IMR-90 (cell line): Measurements from ENCODE around the gene NUP58. TPM values are rescaled to one million over a fixed set of nuclear protein-coding genes. Genes with fewer than 3 reads are reported as not detected.

ENCODE experiments used
- ATAC-seq: fragments of 200-7000 bp; cut with Tn5 transposase; 2 replicates; pipeline ENCODE4 v1.9.1; 2020; ENCODE audit warnings: low read depth, mild to moderate bottlenecking, moderate library complexity
- BruUV-seq: library from RNA; stranded (reverse); fragments of 400-500 nt; replicated peaks from 2 replicates; lab custom pipeline; 2021; lab: Mats Ljungman, UMichigan
- CTCF ChIA-PET: fragments of 300-600 bp; formaldehyde crosslinking; extraction: SDS; loops from one replicate; lab custom pipeline; 2021; ENCODE audit warnings: antibody characterized with exemption; lab: Yijun Ruan, JAX
- POLR2A ChIA-PET: fragments of 300-600 bp; sonication (Branson Sonifier 250); formaldehyde crosslinking; loops from one replicate; lab custom pipeline; 2022; ENCODE audit warnings: antibody characterized with exemption; ENCODE audit not compliant: unreplicated experiment; lab: Charles Lee
- DNase-seq: peaks from one replicate; pipeline ENCODE4 v3.0.0; 2013
- H2AFZ ChIP-seq: replicated peaks from 2 replicates; pipeline ENCODE3; 2013; ENCODE audit warnings: low read length, mild to moderate bottlenecking; ENCODE audit not compliant: poor library complexity
- H2AK5ac ChIP-seq: 2 replicates; pipeline ENCODE4 v1.6.1; 2013; ENCODE audit warnings: low read depth, low read length, inconsistent platforms
- H2AK9ac ChIP-seq: replicated peaks from 2 replicates; pipeline ENCODE3; 2013; ENCODE audit warnings: mild to moderate bottlenecking, low read depth, low read length, moderate library complexity; ENCODE audit not compliant: poor library complexity
- H2BK120ac ChIP-seq: 2 replicates; pipeline ENCODE4 v1.6.1; 2013; ENCODE audit warnings: low read depth, low read length, inconsistent platforms
- H2BK15ac ChIP-seq: 3 replicates; pipeline ENCODE4 v1.6.1; 2013; ENCODE audit warnings: low read depth, low read length, inconsistent platforms
- H2BK20ac ChIP-seq: 2 replicates; pipeline ENCODE4 v1.6.1; 2013; ENCODE audit warnings: low read depth, mild to moderate bottlenecking, inconsistent platforms, low read length, moderate library complexity
- H2BK5ac ChIP-seq: 2 replicates; pipeline ENCODE4 v1.6.1; 2013; ENCODE audit warnings: mild to moderate bottlenecking, low read depth, low read length, inconsistent platforms; ENCODE audit not compliant: poor library complexity, severe bottlenecking
- H3K14ac ChIP-seq: replicated peaks from 2 replicates; pipeline ENCODE4 v1.6.1; 2013; ENCODE audit warnings: low read depth, low read length, inconsistent platforms
- H3K18ac ChIP-seq: 2 replicates; pipeline ENCODE4 v1.6.1; 2013; ENCODE audit warnings: low read depth, low read length, control low read depth
- H3K23ac ChIP-seq: 2 replicates; pipeline ENCODE4 v1.6.1; 2013; ENCODE audit warnings: low read depth, low read length, inconsistent platforms
- H3K27ac ChIP-seq: 2 replicates; pipeline ENCODE4 v1.5.1; 2013; ENCODE audit warnings: mild to moderate bottlenecking, control low read depth, low read length; ENCODE audit not compliant: insufficient read depth
- H3K27me3 ChIP-seq: 2 replicates; pipeline ENCODE4 v1.6.1; 2013; ENCODE audit warnings: low read length; ENCODE audit not compliant: control insufficient read depth, insufficient read depth
- H3K36me3 ChIP-seq: 2 replicates; pipeline ENCODE4 v1.6.1; 2013; ENCODE audit warnings: low read length, mixed read lengths; ENCODE audit not compliant: control insufficient read depth, insufficient read depth
- H3K4ac ChIP-seq: 2 replicates; pipeline ENCODE4 v1.6.1; 2013; ENCODE audit warnings: low read depth, low read length, inconsistent platforms
- H3K4me1 ChIP-seq: 2 replicates; pipeline ENCODE4 v1.6.1; 2013; ENCODE audit warnings: low read length, mixed read lengths; ENCODE audit not compliant: control insufficient read depth, insufficient read depth
- H3K4me2 ChIP-seq: 2 replicates; pipeline ENCODE4 v1.6.1; 2013; ENCODE audit warnings: low read depth, mild to moderate bottlenecking, control low read depth, low read length, moderate library complexity
- H3K4me3 ChIP-seq: 2 replicates; pipeline ENCODE4 v1.5.1; 2013; ENCODE audit warnings: low read depth, mild to moderate bottlenecking, control low read depth, low read length, moderate library complexity; ENCODE audit not compliant: insufficient read depth
- H3K56ac ChIP-seq: 2 replicates; pipeline ENCODE4 v1.6.1; 2013; ENCODE audit warnings: low read length, inconsistent platforms; ENCODE audit not compliant: insufficient read depth; ENCODE audit errors: extremely low read depth
- H3K79me1 ChIP-seq, 2 experiments: 2 replicates each; pipeline ENCODE4 v1.6.1; 2013; ENCODE audit warnings: low read length in 2 of 2, inconsistent platforms in 1 of 2, low read depth in 1 of 2
- H3K9ac ChIP-seq: 2 replicates; pipeline ENCODE4 v1.6.1; 2013; ENCODE audit warnings: low read depth, low read length, control low read depth
- H3K9me1 ChIP-seq: 2 replicates; pipeline ENCODE4 v1.6.1; 2013; ENCODE audit warnings: low read length, inconsistent platforms; ENCODE audit not compliant: insufficient read depth
- H3K9me3 ChIP-seq: 2 replicates; pipeline ENCODE4 v1.6.1; 2013; ENCODE audit warnings: low read length; ENCODE audit not compliant: control insufficient read depth, insufficient read depth
- H4K20me1 ChIP-seq: 2 replicates; pipeline ENCODE4 v1.6.1; 2013; ENCODE audit warnings: low read length, inconsistent platforms; ENCODE audit not compliant: insufficient read depth
- H4K5ac ChIP-seq: 2 replicates; pipeline ENCODE4 v1.6.1; 2013; ENCODE audit warnings: mild to moderate bottlenecking, low read depth, low read length, control low read depth
- H4K8ac ChIP-seq, 2 experiments: 2 replicates each; pipeline ENCODE4 v1.6.1; 2013; ENCODE audit warnings: low read depth in 2 of 2, low read length in 2 of 2, control low read depth in 1 of 2, inconsistent platforms in 1 of 2
- H4K91ac ChIP-seq: 2 replicates; pipeline ENCODE4 v1.6.1; 2013; ENCODE audit warnings: low read depth, low read length, inconsistent platforms; ENCODE audit not compliant: insufficient read depth
- BHLHE40 ChIP-seq: fragments of 150-350 bp; IDR thresholded peaks from 2 replicates; pipeline ENCODE4 v1.6.1; 2016; ENCODE audit warnings: mild to moderate bottlenecking, low read depth, low read length
- CEBPB ChIP-seq: IDR thresholded peaks from 2 replicates; pipeline ENCODE4 v1.6.1; 2012; ENCODE audit warnings: low read depth, low read length, improper control_type of control experiment
- CHD1 ChIP-seq: IDR thresholded peaks from 2 replicates; pipeline ENCODE4 v1.6.1; 2012; ENCODE audit warnings: low read depth, low read length, improper control_type of control experiment
- FOS ChIP-seq: fragments of 150-350 bp; IDR thresholded peaks from 2 replicates; pipeline ENCODE4 v1.6.1; 2016; ENCODE audit warnings: low read depth, low read length
- MAFK ChIP-seq: IDR thresholded peaks from 2 replicates; pipeline ENCODE4 v1.6.1; 2012; ENCODE audit warnings: low read depth, low read length, improper control_type of control experiment
- MAZ ChIP-seq: IDR thresholded peaks from 2 replicates; pipeline ENCODE4 v1.6.1; 2012; ENCODE audit warnings: low read depth, mild to moderate bottlenecking, low read length, improper control_type of control experiment, moderate library complexity, borderline replicate concordance
- MXI1 ChIP-seq: IDR thresholded peaks from 2 replicates; pipeline ENCODE4 v1.6.1; 2012; ENCODE audit warnings: low read depth, mild to moderate bottlenecking, low read length, moderate library complexity, borderline replicate concordance
- NFE2L2 ChIP-seq: fragments of 150-350 bp; IDR thresholded peaks from 2 replicates; pipeline ENCODE4 v1.6.1; 2016; ENCODE audit warnings: low read depth, mild to moderate bottlenecking, low read length
- POLR2A ChIP-seq: IDR thresholded peaks from 2 replicates; pipeline ENCODE4 v1.6.1; 2012; ENCODE audit warnings: mild to moderate bottlenecking, low read depth, low read length
- RAD21 ChIP-seq: IDR thresholded peaks from 2 replicates; pipeline ENCODE4 v1.6.1; 2012; ENCODE audit warnings: low read length, improper control_type of control experiment
- RCOR1 ChIP-seq: IDR thresholded peaks from 2 replicates; pipeline ENCODE4 v1.6.1; 2012; ENCODE audit warnings: mild to moderate bottlenecking, low read length, improper control_type of control experiment; ENCODE audit not compliant: insufficient replicate concordance
- RFX5 ChIP-seq: IDR thresholded peaks from 2 replicates; pipeline ENCODE4 v1.8.0; 2012; ENCODE audit warnings: low read depth, mild to moderate bottlenecking, low read length, moderate library complexity
- SMC3 ChIP-seq: fragments of 150-350 bp; IDR thresholded peaks from 2 replicates; pipeline ENCODE4 v1.6.1; 2016; ENCODE audit warnings: low read depth, mild to moderate bottlenecking, antibody characterized with exemption, low read length, moderate library complexity
- WGBS, 2 experiments: methylation state at CpG; one replicate each; pipeline versions ENCODE4 v1.1.5 to v1.1.7; 2013; ENCODE audit warnings: missing lambda C conversion rate in 2 of 2; ENCODE audit not compliant: insufficient read length in 1 of 2; ENCODE audit errors: extremely low coverage in 2 of 2; 5-methylcytosine and 5-hydroxymethylcytosine counted together
- dilution Hi-C: fragments of 300-500 bp; cut with HindIII; formaldehyde crosslinking; loops from one replicate; pipeline ENCODE4 v1.14.3; 2018; ENCODE audit warnings: low sequenced_read_pairs; ENCODE audit not compliant: unreplicated experiment
- in situ Hi-C: fragments of 300-500 bp; cut with MboI; formaldehyde crosslinking; loops from 3 replicates; pipeline ENCODE4 v1.14.3; 2019; ENCODE audit warnings: low sequenced_read_pairs, inconsistent platforms, mixed read lengths
- intact Hi-C: fragments of 100-400 bp; cut with micrococcal nuclease; formaldehyde crosslinking; loops from 2 replicates; pipeline ENCODE4 v1.10.0; 2022
- polyA plus RNA-seq, 3 experiments: library from polyadenylated mRNA; depleted of rRNA; stranded (reverse); fragments of >200 nt; gene quantifications; 2 replicates each; pipeline ENCODE4 v1.2.3, GENCODE V29; 2012; ENCODE audit warnings: low replicate concordance in 1 of 3
- total RNA-seq: library from RNA; depleted of rRNA; stranded (reverse); fragments of >200 nt; gene quantifications from 2 replicates; pipeline ENCODE4 v1.2.3, GENCODE V29; 2012
- TF ChIP-seq, protein P1 (sequence below): fragments of 150-350 bp; IDR thresholded peaks from 2 replicates; pipeline ENCODE4 v1.6.1; 2016; ENCODE audit warnings: low read depth, mild to moderate bottlenecking, low read length, moderate library complexity, borderline replicate concordance
- TF ChIP-seq, protein P2 (sequence below): conservative IDR thresholded peaks from 2 replicates; pipeline ENCODE4 v1.5.1; 2012; ENCODE audit warnings: mild to moderate bottlenecking, low read depth, low read length, improper control_type of control experiment
- TF ChIP-seq, protein P3 (sequence below): fragments of 150-350 bp; IDR thresholded peaks from 2 replicates; pipeline ENCODE4 v1.6.1; 2017; ENCODE audit warnings: mild to moderate bottlenecking, antibody characterized with exemption, low read length, low read depth

The NUP58 gene
- total and polyA plus RNA-seq, 2 of the 4 experiments (the other 2 are of a cell fraction) = 29.7 to 50.7 TPM

GRCh38 chr13:25380741-25381324, 79.4 kb downstream of the NUP58 start:
- Histone ChIP-seq H3K14ac (no peak overlapping the region), H3K27me3 (peaks cover 3% of the 10 kb centered on the region), H4K91ac (no peak overlapping the region), H4K20me1 (no peaks in the 10 kb centered on the region), H3K4me1 (no peaks in the 10 kb centered on the region), H2BK20ac (no peak overlapping the region), H3K79me1 (no peaks in the 10 kb centered on the region), H3K4ac (no peak overlapping the region), H3K9me3 (no peaks in the 10 kb centered on the region), H3K36me3 (no peaks in the 10 kb centered on the region), H2AK5ac (no peak overlapping the region), H2BK120ac (no peak overlapping the region), H3K23ac (no peak overlapping the region), H2AK9ac (no peak overlapping the region), H3K4me2 (no peak overlapping the region), H2BK5ac (no peak overlapping the region), H3K9me1 (no peaks in the 10 kb centered on the region), H3K56ac (no peak overlapping the region), H3K4me3 (no peak overlapping the region), H3K18ac (no peak overlapping the region), H2AFZ (no peak overlapping the region), H3K9ac (no peak overlapping the region), H2BK15ac (no peak overlapping the region), H4K8ac (no peak overlapping the region), H3K27ac (no peak overlapping the region), H4K5ac (no peak overlapping the region)
- in situ Hi-C loops = loop anchor here (25.0 kb wide), 1 partner anchor 294 kb away; the partner anchor contains the start of gene PABPC3
- BruUV-seq = no TSS peak
- TF ChIP-seq FOS = no peak
- TF ChIP-seq NFE2L2 = no peak
- TF ChIP-seq, protein P1, sequence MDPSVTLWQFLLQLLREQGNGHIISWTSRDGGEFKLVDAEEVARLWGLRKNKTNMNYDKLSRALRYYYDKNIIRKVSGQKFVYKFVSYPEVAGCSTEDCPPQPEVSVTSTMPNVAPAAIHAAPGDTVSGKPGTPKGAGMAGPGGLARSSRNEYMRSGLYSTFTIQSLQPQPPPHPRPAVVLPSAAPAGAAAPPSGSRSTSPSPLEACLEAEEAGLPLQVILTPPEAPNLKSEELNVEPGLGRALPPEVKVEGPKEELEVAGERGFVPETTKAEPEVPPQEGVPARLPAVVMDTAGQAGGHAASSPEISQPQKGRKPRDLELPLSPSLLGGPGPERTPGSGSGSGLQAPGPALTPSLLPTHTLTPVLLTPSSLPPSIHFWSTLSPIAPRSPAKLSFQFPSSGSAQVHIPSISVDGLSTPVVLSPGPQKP = no peak
- TF ChIP-seq RCOR1 = no peak
- no peak for TF ChIP-seq POLR2A
- TF ChIP-seq, protein P2, sequence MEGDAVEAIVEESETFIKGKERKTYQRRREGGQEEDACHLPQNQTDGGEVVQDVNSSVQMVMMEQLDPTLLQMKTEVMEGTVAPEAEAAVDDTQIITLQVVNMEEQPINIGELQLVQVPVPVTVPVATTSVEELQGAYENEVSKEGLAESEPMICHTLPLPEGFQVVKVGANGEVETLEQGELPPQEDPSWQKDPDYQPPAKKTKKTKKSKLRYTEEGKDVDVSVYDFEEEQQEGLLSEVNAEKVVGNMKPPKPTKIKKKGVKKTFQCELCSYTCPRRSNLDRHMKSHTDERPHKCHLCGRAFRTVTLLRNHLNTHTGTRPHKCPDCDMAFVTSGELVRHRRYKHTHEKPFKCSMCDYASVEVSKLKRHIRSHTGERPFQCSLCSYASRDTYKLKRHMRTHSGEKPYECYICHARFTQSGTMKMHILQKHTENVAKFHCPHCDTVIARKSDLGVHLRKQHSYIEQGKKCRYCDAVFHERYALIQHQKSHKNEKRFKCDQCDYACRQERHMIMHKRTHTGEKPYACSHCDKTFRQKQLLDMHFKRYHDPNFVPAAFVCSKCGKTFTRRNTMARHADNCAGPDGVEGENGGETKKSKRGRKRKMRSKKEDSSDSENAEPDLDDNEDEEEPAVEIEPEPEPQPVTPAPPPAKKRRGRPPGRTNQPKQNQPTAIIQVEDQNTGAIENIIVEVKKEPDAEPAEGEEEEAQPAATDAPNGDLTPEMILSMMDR = no peak
- TF ChIP-seq SMC3 = no peak
- TF ChIP-seq CEBPB = no peak
- no peak for TF ChIP-seq RFX5
- TF ChIP-seq BHLHE40 = no peak
- TF ChIP-seq MAFK = no peak
- TF ChIP-seq, protein P3, sequence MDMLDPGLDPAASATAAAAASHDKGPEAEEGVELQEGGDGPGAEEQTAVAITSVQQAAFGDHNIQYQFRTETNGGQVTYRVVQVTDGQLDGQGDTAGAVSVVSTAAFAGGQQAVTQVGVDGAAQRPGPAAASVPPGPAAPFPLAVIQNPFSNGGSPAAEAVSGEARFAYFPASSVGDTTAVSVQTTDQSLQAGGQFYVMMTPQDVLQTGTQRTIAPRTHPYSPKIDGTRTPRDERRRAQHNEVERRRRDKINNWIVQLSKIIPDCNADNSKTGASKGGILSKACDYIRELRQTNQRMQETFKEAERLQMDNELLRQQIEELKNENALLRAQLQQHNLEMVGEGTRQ = no peak
- TF ChIP-seq MXI1 = no peak
- TF ChIP-seq CHD1 = no peak
- TF ChIP-seq RAD21 = no peak
- TF ChIP-seq MAZ = no peak
- DNase-seq (no peak), ATAC-seq (no peak)
- dilution Hi-C loops = no loop called here
- ChIA-PET POLR2A (no interaction called here), CTCF (no interaction called here)
- intact Hi-C loops = no loop called here
- no CpG with 5 or more reads among the region's 7 CpGs for WGBS, 2 experiments
